Osteocyte (in vitro differentiated cells): ENCODE data around the gene CXCL13. TPM values are rescaled to one million over a fixed set of nuclear protein-coding genes. Genes with fewer than 3 reads are reported as not detected.
"Not testable (repeated sequence)": the region's sequence is repeated elsewhere in the genome, so short reads cannot be mapped to it uniquely, and the experiment has no call there.

Experiments
- DNase-seq: peaks from one replicate; pipeline ENCODE4 v3.0.0; 2021; ENCODE audit warnings: mixed read lengths; ENCODE audit not compliant: unreplicated experiment; ENCODE audit errors: extremely low spot score
- H3K27ac Mint-ChIP-seq: one replicate; pipeline ENCODE4 v1.8.0; 2021; ENCODE audit warnings: mild to moderate bottlenecking, mixed read lengths; ENCODE audit not compliant: unreplicated experiment
- H3K27me3 Mint-ChIP-seq: one replicate; pipeline ENCODE4 v1.8.0; 2021; ENCODE audit warnings: mixed read lengths; ENCODE audit not compliant: unreplicated experiment
- H3K36me3 Mint-ChIP-seq: one replicate; pipeline ENCODE4 v1.8.0; 2021; ENCODE audit warnings: mixed read lengths; ENCODE audit not compliant: unreplicated experiment
- H3K4me1 Mint-ChIP-seq: one replicate; pipeline ENCODE4 v1.8.0; 2021; ENCODE audit warnings: mixed read lengths; ENCODE audit not compliant: unreplicated experiment
- H3K4me3 Mint-ChIP-seq: one replicate; pipeline ENCODE4 v1.8.0; 2021; ENCODE audit warnings: mild to moderate bottlenecking, moderate library complexity, mixed read lengths; ENCODE audit not compliant: unreplicated experiment
- H3K9me3 Mint-ChIP-seq: one replicate; pipeline ENCODE4 v1.8.0; 2021; ENCODE audit warnings: mixed read lengths; ENCODE audit not compliant: unreplicated experiment
- CTCF ChIP-seq: fragments of 200-600 bp; sonication (generic); IDR thresholded peaks from 2 replicates; pipeline ENCODE4 v1.5.0; 2021; ENCODE audit warnings: antibody characterized with exemption, mild to moderate bottlenecking, moderate library complexity
- total RNA-seq: library from RNA; stranded (reverse); gene quantifications from 2 replicates; pipeline ENCODE4 v1.2.1, GENCODE V29; 2021

Gene CXCL13
- total RNA-seq, 1 donor from 2014 or later: not detected

- Mint-ChIP-seq H3K9me3 (peaks cover 7% of the 10 kb centered on the region), H3K4me3 (no peak overlapping the region), H3K4me1 (peaks cover 11% of the 10 kb centered on the region), H3K27me3 (peaks cover 37% of the 10 kb centered on the region), H3K27ac (no peak overlapping the region), H3K36me3 (no peaks in the 10 kb centered on the region)
- DNase-seq: no peak
- no peak for TF ChIP-seq CTCF
These were observed 46.7 kb downstream of the CXCL13 start for GRCh38 chr4:77652237-77652897.

GRCh38 chr4:77653162-77653758 lies 47.6 kb downstream of the CXCL13 start:
- Mint-ChIP-seq H3K27ac (no peak overlapping the region), H3K9me3 (peaks cover 8% of the 10 kb centered on the region), H3K4me3 (no peak overlapping the region), H3K36me3 (no peaks in the 10 kb centered on the region), H3K27me3 (peaks cover 45% of the 10 kb centered on the region), H3K4me1 (peaks cover 11% of the 10 kb centered on the region)
- TF ChIP-seq CTCF: no peak
- DNase-seq: no peak

- H3K9me3 Mint-ChIP-seq, H3K36me3 Mint-ChIP-seq, H3K4me3 Mint-ChIP-seq, DNase-seq, H3K27ac Mint-ChIP-seq, H3K4me1 Mint-ChIP-seq: not testable (repeated sequence)
- peaks cover 60% of the 10 kb centered on the region for H3K27me3 Mint-ChIP-seq
These were observed 54.7 kb downstream of the CXCL13 start for GRCh38 chr4:77660318-77660717.

Other genes with a start within 250 kb of the CXCL13 start
- 28.6 and 28.9 TPM in 2 replicates for gene CNOT6L, start 213.5 kb downstream of the CXCL13 start, total RNA-seq